NCI-H82 treated with DMSO at 0.1 percent for 48 hours (cell line): ENCODE results near the gene DEFB115.
"Not testable (repeated sequence)": the region's sequence is repeated elsewhere in the genome, so short reads cannot be mapped to it uniquely, and the experiment has no call there.

Experiments used
- DNase-seq: peaks from one replicate; lab custom pipeline; 2025; ENCODE audit not compliant: unreplicated experiment; lab: John Stamatoyannopoulos, UW

DEFB115 gene, protein sequence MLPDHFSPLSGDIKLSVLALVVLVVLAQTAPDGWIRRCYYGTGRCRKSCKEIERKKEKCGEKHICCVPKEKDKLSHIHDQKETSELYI

DNA sequence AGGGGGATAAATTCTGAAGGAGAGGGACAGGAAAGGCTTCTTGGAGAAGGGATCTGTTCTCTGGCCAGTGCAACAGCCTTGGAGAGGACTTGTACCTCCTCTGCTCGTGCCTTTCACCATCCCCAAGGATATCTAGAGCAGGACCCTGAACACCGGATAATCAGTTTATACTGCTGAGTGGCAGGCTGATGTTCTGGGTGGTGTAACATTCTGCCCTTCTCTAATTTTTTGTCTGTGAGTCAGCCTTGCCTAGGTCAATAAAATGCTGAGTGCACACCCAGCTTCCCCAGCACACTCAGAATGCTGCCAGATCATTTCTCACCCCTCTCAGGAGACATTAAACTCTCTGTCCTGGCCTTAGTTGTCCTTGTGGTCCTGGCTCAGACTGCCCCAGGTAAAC is at the start of gene DEFB115:
DEFB115 (plus strand) TSS at position 301 of the 400 bp plus-strand sequence; CDS start at position 301, 0 bp downstream.
- no peak for DNase-seq

- DNase-seq = no peak
These were observed 20.5 kb upstream of the DEFB115 start for GRCh38 chr20:31236953-31237352.

DNA sequence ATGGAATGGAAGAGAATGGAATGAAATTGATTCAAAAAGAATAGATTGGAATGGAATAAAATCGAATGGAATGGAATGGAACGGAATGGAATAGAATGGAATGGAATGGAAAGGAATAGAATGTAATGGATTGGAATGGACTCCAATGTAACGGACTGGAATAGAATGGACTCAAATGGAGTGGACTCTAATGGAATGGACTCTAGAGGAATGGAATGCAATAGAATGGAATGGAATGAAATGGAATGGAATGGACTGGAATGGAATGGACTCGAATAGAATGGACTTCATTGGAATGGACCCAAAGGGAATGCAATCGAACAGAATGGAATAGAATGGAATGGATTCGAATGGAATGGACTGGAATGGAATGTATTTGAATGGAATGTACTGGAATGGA is 19.7 kb upstream of the DEFB115 start:
- no peak for DNase-seq

GRCh38 chr20:31239139-31239538 is 18.3 kb upstream of the DEFB115 start:
- DNase-seq = no peak

GRCh38 chr20:31256959-31257358 is 505 bp upstream of the DEFB115 start:
- no peak for DNase-seq

DNA sequence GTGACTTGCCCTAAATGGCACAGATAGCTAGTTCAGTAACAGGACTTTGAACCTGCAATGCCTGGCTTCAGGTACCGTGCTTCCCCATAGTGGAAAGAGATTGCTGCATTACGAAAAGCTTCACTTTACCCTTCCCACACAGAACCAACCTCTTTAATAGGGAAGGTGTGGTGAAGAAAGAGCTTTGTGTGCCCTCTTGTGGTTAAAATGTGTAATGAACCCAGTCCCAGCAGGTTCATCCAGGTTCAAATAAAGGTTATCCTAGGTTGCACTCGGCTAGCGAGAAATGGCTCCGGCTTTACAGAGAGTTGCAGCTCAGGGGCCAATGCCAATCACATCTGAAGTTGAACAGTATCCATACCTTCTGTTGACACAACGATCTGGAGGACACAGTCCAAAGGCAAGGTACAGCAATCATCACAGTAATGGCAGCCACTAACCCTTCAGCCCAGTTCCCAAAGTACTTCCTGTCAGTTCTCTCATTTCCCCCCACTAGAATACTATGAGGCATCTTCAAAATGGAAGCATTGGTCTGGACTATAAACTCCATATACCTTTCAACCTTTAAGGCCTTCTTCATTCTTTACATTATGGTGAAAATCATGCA is 3.0 kb downstream of the DEFB115 start:
- DNase-seq = no peak

DNA sequence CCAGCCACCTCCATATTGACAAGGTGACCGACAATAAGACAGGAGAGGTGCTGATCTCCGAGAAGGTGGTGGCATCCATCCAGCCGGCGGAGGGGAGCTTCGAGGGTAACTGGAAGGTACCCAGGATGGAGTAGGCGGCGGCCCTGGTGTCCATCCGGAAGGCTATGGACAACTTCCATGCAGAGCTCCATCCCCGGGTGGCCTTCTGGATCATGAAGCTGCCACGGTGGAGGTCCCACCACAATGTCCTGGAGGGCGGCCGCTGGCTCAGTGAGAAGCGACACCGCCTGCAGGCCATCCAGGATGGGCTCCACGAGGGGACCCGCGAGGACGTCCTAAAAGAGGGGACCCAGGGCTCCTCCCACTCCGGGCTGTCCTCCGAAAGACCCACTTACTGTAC is 17.0 kb downstream of the DEFB115 start:
- DNase-seq = no peak

DNA sequence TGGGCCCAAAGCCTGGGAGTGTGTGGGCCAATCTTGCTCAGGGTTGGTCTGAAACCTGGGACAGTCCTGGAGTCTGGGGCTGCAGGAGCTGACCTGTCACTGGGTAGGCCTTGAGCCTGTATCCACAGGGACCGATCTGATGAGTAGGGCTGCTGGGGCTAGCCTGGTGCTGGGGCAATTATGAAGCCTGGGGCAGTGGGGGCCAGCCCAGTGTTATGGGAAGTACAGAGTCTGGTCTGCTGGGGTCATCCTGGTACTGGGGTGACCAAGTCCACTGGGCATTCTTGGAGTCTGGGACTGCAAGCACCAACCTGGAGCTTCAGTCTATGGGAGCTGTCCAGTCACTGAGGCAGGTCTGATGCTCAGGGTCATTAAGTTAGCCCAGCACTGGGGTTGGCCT is 20.7 kb downstream of the DEFB115 start:
- DNase-seq = no peak

DNA sequence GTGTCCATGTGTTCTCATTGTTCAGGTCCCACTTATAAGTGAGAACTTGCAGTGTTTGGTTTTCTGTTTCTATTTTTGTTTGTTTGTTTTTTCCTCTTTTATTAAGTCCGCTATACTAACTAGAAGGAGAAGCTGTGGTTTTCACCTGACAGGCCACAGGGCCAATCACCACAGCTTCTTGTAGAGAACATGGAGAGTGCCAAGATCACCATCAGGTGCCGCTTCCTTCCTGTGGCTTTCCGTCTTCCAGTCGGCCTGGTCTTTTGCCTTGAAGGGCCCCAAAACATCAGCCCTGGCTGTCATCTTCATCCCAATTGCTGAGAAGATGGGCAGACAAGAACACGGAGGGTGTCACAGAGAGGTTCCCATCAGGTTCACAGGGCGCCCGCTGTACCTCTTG is 27.5 kb downstream of the DEFB115 start:
- not testable (repeated sequence) for DNase-seq

- no peak for DNase-seq
These were observed 51.2 kb downstream of the DEFB115 start, which contains the start of gene DEFB116 for GRCh38 chr20:31308535-31309162. TSS of gene DEFB116 (minus strand) at chr20:31308585. CDS start at chr20:31308585, 0 bp downstream.
